ENCODE measurements around the gene ZNF205.

ZNF205 gene

GRCh38 chr16:3063625-3064386 lies 48.6 kb upstream of the ZNF205 start:
- H3K27ac ChIP-seq (ENCODE audit: extremely low read depth, low read depth, low read length), result no peak overlapping the region

GRCh38 chr16:3065069-3065741 lies 47.2 kb upstream of the ZNF205 start, which contains the start of gene IL32:
Gene IL32 (plus strand): TSS chr16:3065640. CDS start chr16:3065812, 172 bp downstream.
- Histone ChIP-seq H3K27ac (ENCODE audit: extremely low read depth, low read depth, low read length) (no peak within 1 kb of the TSS), H3K4me3 (ENCODE audit: low read depth, low read length) (no peak within 1 kb of the TSS), H3K36me3 (ENCODE audit: control insufficient read depth in 2 of 2, insufficient read depth in 1 of 2, low read length in 2 of 2) (no peaks in the 10 kb centered on the region), H3K4me1 (ENCODE audit: control insufficient read depth, insufficient read depth, low read length) (no peaks in the 10 kb centered on the region), H3K9me3 (ENCODE audit: control insufficient read depth, insufficient read depth, low read depth, low read length) (no peaks in the 10 kb centered on the region)
- ChIA-PET POLR2A (interaction anchor here (0.6 kb wide), 2 partner anchors 9 to 71 kb away, joined by 3 to 6 read pairs; no protein-coding TSS in a partner anchor), CTCF (interaction anchor here (1.0 to 1.5 kb wide), 3 partner anchors 13 to 107 kb away, joined by 3 read pairs; no protein-coding TSS in a partner anchor)
- TF ChIP-seq ZSCAN5A (tag by site-specific recombination; IDR thresholded peaks at IDR 0.05), result no peak
- TF ChIP-seq ZNF140 (tag by site-specific recombination; IDR thresholded peaks at IDR 0.05), result no peak
- TF ChIP-seq ZNF785 (tag by site-specific recombination; IDR thresholded peaks at IDR 0.05), result no peak
- no peak for TF ChIP-seq OVOL3 (tag by site-specific recombination; IDR thresholded peaks at IDR 0.05)
- TF ChIP-seq ZNF514 (tag by site-specific recombination; IDR thresholded peaks at IDR 0.05), result no peak
- 0 out of 2 replicates have a peak, but pooled peaks have one; percentile 58 for TF ChIP-seq ZNF629 (tag by site-specific recombination; IDR thresholded peaks at IDR 0.05)
- TF ChIP-seq, protein P1, sequence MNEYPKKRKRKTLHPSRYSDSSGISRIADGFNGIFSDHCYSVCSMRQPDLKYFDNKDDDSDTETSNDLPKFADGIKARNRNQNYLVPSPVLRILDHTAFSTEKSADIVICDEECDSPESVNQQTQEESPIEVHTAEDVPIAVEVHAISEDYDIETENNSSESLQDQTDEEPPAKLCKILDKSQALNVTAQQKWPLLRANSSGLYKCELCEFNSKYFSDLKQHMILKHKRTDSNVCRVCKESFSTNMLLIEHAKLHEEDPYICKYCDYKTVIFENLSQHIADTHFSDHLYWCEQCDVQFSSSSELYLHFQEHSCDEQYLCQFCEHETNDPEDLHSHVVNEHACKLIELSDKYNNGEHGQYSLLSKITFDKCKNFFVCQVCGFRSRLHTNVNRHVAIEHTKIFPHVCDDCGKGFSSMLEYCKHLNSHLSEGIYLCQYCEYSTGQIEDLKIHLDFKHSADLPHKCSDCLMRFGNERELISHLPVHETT (tag by site-specific recombination; IDR thresholded peaks at IDR 0.05), result no peak
- TF ChIP-seq, protein P2, sequence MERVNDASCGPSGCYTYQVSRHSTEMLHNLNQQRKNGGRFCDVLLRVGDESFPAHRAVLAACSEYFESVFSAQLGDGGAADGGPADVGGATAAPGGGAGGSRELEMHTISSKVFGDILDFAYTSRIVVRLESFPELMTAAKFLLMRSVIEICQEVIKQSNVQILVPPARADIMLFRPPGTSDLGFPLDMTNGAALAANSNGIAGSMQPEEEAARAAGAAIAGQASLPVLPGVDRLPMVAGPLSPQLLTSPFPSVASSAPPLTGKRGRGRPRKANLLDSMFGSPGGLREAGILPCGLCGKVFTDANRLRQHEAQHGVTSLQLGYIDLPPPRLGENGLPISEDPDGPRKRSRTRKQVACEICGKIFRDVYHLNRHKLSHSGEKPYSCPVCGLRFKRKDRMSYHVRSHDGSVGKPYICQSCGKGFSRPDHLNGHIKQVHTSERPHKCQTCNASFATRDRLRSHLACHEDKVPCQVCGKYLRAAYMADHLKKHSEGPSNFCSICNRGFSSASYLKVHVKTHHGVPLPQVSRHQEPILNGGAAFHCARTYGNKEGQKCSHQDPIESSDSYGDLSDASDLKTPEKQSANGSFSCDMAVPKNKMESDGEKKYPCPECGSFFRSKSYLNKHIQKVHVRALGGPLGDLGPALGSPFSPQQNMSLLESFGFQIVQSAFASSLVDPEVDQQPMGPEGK (tag by site-specific recombination; IDR thresholded peaks at IDR 0.05), result peak; percentile 70
- peak; percentile 65; the same call in 1 of the 2 replicates for TF ChIP-seq ZNF341 (tag by site-specific recombination; IDR thresholded peaks at IDR 0.05; ENCODE audit: low read depth)
- TF ChIP-seq, protein P3, sequence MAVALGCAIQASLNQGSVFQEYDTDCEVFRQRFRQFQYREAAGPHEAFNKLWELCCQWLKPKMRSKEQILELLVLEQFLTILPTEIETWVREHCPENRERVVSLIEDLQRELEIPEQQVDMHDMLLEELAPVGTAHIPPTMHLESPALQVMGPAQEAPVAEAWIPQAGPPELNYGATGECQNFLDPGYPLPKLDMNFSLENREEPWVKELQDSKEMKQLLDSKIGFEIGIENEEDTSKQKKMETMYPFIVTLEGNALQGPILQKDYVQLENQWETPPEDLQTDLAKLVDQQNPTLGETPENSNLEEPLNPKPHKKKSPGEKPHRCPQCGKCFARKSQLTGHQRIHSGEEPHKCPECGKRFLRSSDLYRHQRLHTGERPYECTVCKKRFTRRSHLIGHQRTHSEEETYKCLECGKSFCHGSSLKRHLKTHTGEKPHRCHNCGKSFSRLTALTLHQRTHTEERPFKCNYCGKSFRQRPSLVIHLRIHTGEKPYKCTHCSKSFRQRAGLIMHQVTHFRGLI (tag by site-specific recombination; IDR thresholded peaks at IDR 0.05), result no peak
- TF ChIP-seq ZNF707 (tag by site-specific recombination; IDR thresholded peaks at IDR 0.05), result no peak
- TF ChIP-seq, protein P4, sequence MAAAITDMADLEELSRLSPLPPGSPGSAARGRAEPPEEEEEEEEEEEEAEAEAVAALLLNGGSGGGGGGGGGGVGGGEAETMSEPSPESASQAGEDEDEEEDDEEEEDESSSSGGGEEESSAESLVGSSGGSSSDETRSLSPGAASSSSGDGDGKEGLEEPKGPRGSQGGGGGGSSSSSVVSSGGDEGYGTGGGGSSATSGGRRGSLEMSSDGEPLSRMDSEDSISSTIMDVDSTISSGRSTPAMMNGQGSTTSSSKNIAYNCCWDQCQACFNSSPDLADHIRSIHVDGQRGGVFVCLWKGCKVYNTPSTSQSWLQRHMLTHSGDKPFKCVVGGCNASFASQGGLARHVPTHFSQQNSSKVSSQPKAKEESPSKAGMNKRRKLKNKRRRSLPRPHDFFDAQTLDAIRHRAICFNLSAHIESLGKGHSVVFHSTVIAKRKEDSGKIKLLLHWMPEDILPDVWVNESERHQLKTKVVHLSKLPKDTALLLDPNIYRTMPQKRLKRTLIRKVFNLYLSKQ (tag by site-specific recombination; IDR thresholded peaks at IDR 0.05; ENCODE audit: borderline replicate concordance), result no peak
- no peak for TF ChIP-seq MYNN (tag by site-specific recombination; IDR thresholded peaks at IDR 0.05; ENCODE audit: borderline replicate concordance)
- TF ChIP-seq ATF2 (tag by site-specific recombination; IDR thresholded peaks at IDR 0.05; ENCODE audit: low read depth), result peak; percentile 90
- no peak for TF ChIP-seq ZNF274 (IDR thresholded peaks at IDR 0.05; ENCODE audit: low read length)
- TF ChIP-seq ZNF274 (tag by site-specific recombination; IDR thresholded peaks at IDR 0.05; ENCODE audit: borderline replicate concordance), result no peak
- TF ChIP-seq ZNF354C (tag by site-specific recombination; IDR thresholded peaks at IDR 0.05; ENCODE audit: borderline replicate concordance, low read depth), result no peak
- no peak for TF ChIP-seq ZNF366 (tag by site-specific recombination; conservative IDR thresholded peaks at IDR 0.05)
- TF ChIP-seq ZNF776 (tag by site-specific recombination; IDR thresholded peaks at IDR 0.05; ENCODE audit: borderline replicate concordance), result no peak
- TF ChIP-seq GLIS2 (tag by site-specific recombination; IDR thresholded peaks at IDR 0.05), result peak; percentile 52; the same call in 1 of the 2 replicates
- TF ChIP-seq KLF10 (tag by site-specific recombination; IDR thresholded peaks at IDR 0.05), result no peak
- no peak for TF ChIP-seq MEIS1 (CRISPR knock-in tag; IDR thresholded peaks at IDR 0.05; ENCODE audit: borderline replicate concordance)

More at GRCh38 chr16:3063625-3064386, 48.6 kb upstream of the ZNF205 start:
- Histone ChIP-seq H3K4me1 (ENCODE audit: control insufficient read depth, insufficient read depth, low read length) (peaks cover 3% of the 10 kb centered on the region; the same call in 1 of the 2 replicates), H3K36me3 (ENCODE audit: control insufficient read depth in 2 of 2, insufficient read depth in 1 of 2, low read length in 2 of 2) (no peaks in the 10 kb centered on the region), H3K4me3 (ENCODE audit: low read depth, low read length) (no peak overlapping the region), H3K9me3 (ENCODE audit: control insufficient read depth, insufficient read depth, low read depth, low read length) (no peaks in the 10 kb centered on the region)
- POLR2A ChIA-PET, result no interaction called here
- CTCF ChIA-PET, result interaction anchor here (1.1 to 2.0 kb wide), 5 partner anchors 14 to 68 kb away, joined by 3 to 11 read pairs (median 7); no protein-coding TSS in a partner anchor
- TF ChIP-seq GLI4 (tag by site-specific recombination; IDR thresholded peaks at IDR 0.05) (no peak), OSR2 (tag by site-specific recombination; IDR thresholded peaks at IDR 0.05) (no peak), ZNF335 (tag by site-specific recombination; conservative IDR thresholded peaks at IDR 0.05) (peak; percentile 39; the same call in 1 of the 2 replicates)
